ENCODE results near the gene RFC2.
"Not testable (repeated sequence)": the region's sequence is repeated elsewhere in the genome, so short reads cannot be mapped to it uniquely, and the experiment has no call there.

RFC2 gene

GRCh38 chr7:74283858-74284447, 29.8 kb upstream of the RFC2 start:
- no peak for DNase-seq (ENCODE audit: low read depth in 1 of 2, low spot score in 1 of 2)

GRCh38 chr7:74282748-74283459, 28.7 kb upstream of the RFC2 start:
- DNase-seq (ENCODE audit: low read depth in 1 of 2, low spot score in 1 of 2), result no peak

GRCh38 chr7:74280985-74281384, 26.8 kb upstream of the RFC2 start:
- no peak for DNase-seq (ENCODE audit: low read depth in 1 of 2, low spot score in 1 of 2)

GRCh38 chr7:74277636-74278035, 23.4 kb upstream of the RFC2 start:
- no peak for DNase-seq (ENCODE audit: low read depth in 1 of 2, low spot score in 1 of 2)

GRCh38 chr7:74275401-74275881, 21.2 kb upstream of the RFC2 start:
- DNase-seq (ENCODE audit: low read depth in 1 of 2, low spot score in 1 of 2), result no peak

GRCh38 chr7:74272305-74273038, 18.3 kb upstream of the RFC2 start:
- DNase-seq (ENCODE audit: low read depth in 1 of 2, low spot score in 1 of 2), result no peak

GRCh38 chr7:74271742-74272141, 17.5 kb upstream of the RFC2 start:
- DNase-seq (ENCODE audit: low read depth in 1 of 2, low spot score in 1 of 2), result no peak

GRCh38 chr7:74269757-74270277, 15.6 kb upstream of the RFC2 start:
- peak in 1 of 2 donors; percentile 24 for DNase-seq (ENCODE audit: low read depth in 1 of 2, low spot score in 1 of 2)

GRCh38 chr7:74267756-74268565, 13.8 kb upstream of the RFC2 start:
- DNase-seq (ENCODE audit: low read depth in 1 of 2, low spot score in 1 of 2), result no peak

- no peak for DNase-seq (ENCODE audit: low read depth in 1 of 2, low spot score in 1 of 2)
Observed at GRCh38 chr7:74266191-74266963, 12.2 kb upstream of the RFC2 start.

GRCh38 chr7:74263399-74264120, 9.4 kb upstream of the RFC2 start:
- no peak for DNase-seq (ENCODE audit: low read depth in 1 of 2, low spot score in 1 of 2)

- DNase-seq (ENCODE audit: low read depth in 1 of 2, low spot score in 1 of 2), result no peak
Observed at GRCh38 chr7:74262639-74263398, 8.6 kb upstream of the RFC2 start.

- no peak for DNase-seq (ENCODE audit: low read depth in 1 of 2, low spot score in 1 of 2)
Observed at GRCh38 chr7:74258639-74259038, 4.4 kb upstream of the RFC2 start.

- no peak for DNase-seq (ENCODE audit: low read depth in 1 of 2, low spot score in 1 of 2)
Observed at GRCh38 chr7:74256491-74257408, 2.6 kb upstream of the RFC2 start.

GRCh38 chr7:74255461-74255860, 1.3 kb upstream of the RFC2 start:
- not testable (repeated sequence) for DNase-seq (ENCODE audit: low read depth in 1 of 2, low spot score in 1 of 2)

GRCh38 chr7:74254858-74255379, 720 bp upstream of the RFC2 start:
- DNase-seq (ENCODE audit: low read depth in 1 of 2, low spot score in 1 of 2), result no peak

GRCh38 chr7:74253835-74254128, 417 bp downstream of the RFC2 start:
- no peak for DNase-seq (ENCODE audit: low read depth in 1 of 2, low spot score in 1 of 2)

- no peak for DNase-seq (ENCODE audit: low read depth in 1 of 2, low spot score in 1 of 2)
Observed at GRCh38 chr7:74253331-74253730, 868 bp downstream of the RFC2 start.

Measured in activated T-helper 1 cell treated with anti-CD3 and anti-CD28 coated beads, Interleukin-2, amount 50 U/mL, for 16 hours (primary cell).